ENCODE data around the gene KANSL3.

GRCh38 chr2:96556441-96557330 is 81.4 kb downstream of the KANSL3 start:
- TF ChIP-seq EP300 (IDR thresholded peaks at IDR 0.05; ENCODE audit: borderline replicate concordance): peak; percentile 58; the same call in 1 of the 2 replicates
- TF ChIP-seq USF1 (IDR thresholded peaks at IDR 0.05): no peak
- TF ChIP-seq NFIC (IDR thresholded peaks at IDR 0.05): peak; percentile 50
- TF ChIP-seq TCF12 (IDR thresholded peaks at IDR 0.05; ENCODE audit: low read depth): no peak; the same call in 1 of the 2 replicates
- TF ChIP-seq REST (IDR thresholded peaks at IDR 0.05; ENCODE audit: low read depth): no peak
- no peak for TF ChIP-seq FOXM1 (IDR thresholded peaks at IDR 0.05; ENCODE audit: borderline replicate concordance, low read depth)
- no peak for TF ChIP-seq RAD21 (IDR thresholded peaks at IDR 0.05; ENCODE audit: low read depth)
- TF ChIP-seq MAX (IDR thresholded peaks at IDR 0.05): peak; percentile 60
